GM21367 (cell line): Measurements from ENCODE around the gene PEPD.

Experiments
- ATAC-seq: cut with Tn5 transposase; IDR thresholded peaks from one replicate; pipeline ENCODE4 v1.9.1; 2021; ENCODE audit not compliant: unreplicated experiment

PEPD gene

GRCh38 chr19:33442706-33443105 lies 78.9 kb downstream of the PEPD start:
- ATAC-seq, result no peak

GRCh38 chr19:33441828-33442227 lies 79.8 kb downstream of the PEPD start:
- no peak for ATAC-seq

- no peak for ATAC-seq
These were observed 80.3 kb downstream of the PEPD start for GRCh38 chr19:33441277-33441699.

GRCh38 chr19:33440682-33441081 lies 80.9 kb downstream of the PEPD start:
- ATAC-seq, result no peak

GRCh38 chr19:33440241-33440640 lies 81.3 kb downstream of the PEPD start:
- ATAC-seq, result no peak

- no peak for ATAC-seq
These were observed 82.4 kb downstream of the PEPD start for GRCh38 chr19:33438987-33439781.

- ATAC-seq, result no peak
These were observed 83.5 kb downstream of the PEPD start for GRCh38 chr19:33437821-33438671.

GRCh38 chr19:33437393-33437820 lies 84.2 kb downstream of the PEPD start:
- ATAC-seq, result no peak

GRCh38 chr19:33436360-33437345 lies 84.9 kb downstream of the PEPD start:
- ATAC-seq, result no peak

GRCh38 chr19:33435706-33436359 lies 85.8 kb downstream of the PEPD start:
- ATAC-seq, result no peak

- ATAC-seq, result no peak
These were observed 86.5 kb downstream of the PEPD start for GRCh38 chr19:33434886-33435705.

GRCh38 chr19:33434069-33434885 lies 87.3 kb downstream of the PEPD start:
- no peak for ATAC-seq

- ATAC-seq, result no peak
These were observed 89.0 kb downstream of the PEPD start for GRCh38 chr19:33432446-33433170.

- no peak for ATAC-seq
These were observed 89.6 kb downstream of the PEPD start for GRCh38 chr19:33432015-33432414.

GRCh38 chr19:33430674-33431277 lies 90.8 kb downstream of the PEPD start:
- no peak for ATAC-seq

- no peak for ATAC-seq
These were observed 91.5 kb downstream of the PEPD start for GRCh38 chr19:33429891-33430673.

- ATAC-seq, result no peak
These were observed 92.9 kb downstream of the PEPD start for GRCh38 chr19:33428627-33429125.
